Liver (tissue), 9 donors: ENCODE results near the gene C3. TPM values are rescaled to one million over a fixed set of nuclear protein-coding genes. Genes with fewer than 3 reads are reported as not detected.

Experiments
- DNase-seq: peaks from one replicate; pipeline ENCODE4 v3.0.0-alpha.2; 2017; ENCODE audit warnings: low spot score
- H3K27ac ChIP-seq, 2 donors: one replicate each; pipeline ENCODE4 v1.7.0; 2013; ENCODE audit warnings: inconsistent platforms in 2 of 2, low read length in 2 of 2, control low read depth in 1 of 2, low read depth in 1 of 2, mild to moderate bottlenecking in 1 of 2
- H3K27me3 ChIP-seq, 4 donors: one replicate each; pipeline versions ENCODE4 v1.6.1 to v1.7.0; 2013; ENCODE audit warnings: low read length in 3 of 4, inconsistent platforms in 1 of 4, mild to moderate bottlenecking in 1 of 4, moderate library complexity in 1 of 4; ENCODE audit not compliant: control insufficient read depth in 4 of 4, insufficient read depth in 4 of 4
- H3K36me3 ChIP-seq, 4 donors: one replicate each; pipeline versions ENCODE4 v1.6.1 to v1.7.0; 2013; ENCODE audit warnings: low read length in 3 of 4, mild to moderate bottlenecking in 3 of 4, low read depth in 1 of 4, moderate library complexity in 1 of 4; ENCODE audit not compliant: control insufficient read depth in 4 of 4, insufficient read depth in 3 of 4
- H3K4me1 ChIP-seq, 4 donors: one replicate each; pipeline versions ENCODE4 v1.6.1 to v1.7.0; 2013; ENCODE audit warnings: low read length in 3 of 4, mild to moderate bottlenecking in 3 of 4, moderate library complexity in 1 of 4; ENCODE audit not compliant: control insufficient read depth in 4 of 4, insufficient read depth in 4 of 4
- H3K4me3 ChIP-seq, 3 donors: one replicate each; pipeline versions ENCODE4 v1.6.1 to v1.7.0; 2013; ENCODE audit warnings: low read length in 3 of 3, control low read depth in 1 of 3, low read depth in 1 of 3, mild to moderate bottlenecking in 1 of 3
- H3K9ac ChIP-seq, 2 donors: one replicate each; pipeline ENCODE4 v1.7.0; 2013; ENCODE audit warnings: low read length in 2 of 2, mild to moderate bottlenecking in 2 of 2, moderate library complexity in 2 of 2, control low read depth in 1 of 2, low read depth in 1 of 2
- H3K9me3 ChIP-seq, 4 donors: one replicate each; pipeline versions ENCODE4 v1.6.1 to v1.7.0; 2013; ENCODE audit warnings: low read length in 3 of 4; ENCODE audit not compliant: control insufficient read depth in 4 of 4
- EGR1 ChIP-seq, 2 donors: IDR thresholded peaks; 2 replicates each; pipeline ENCODE4 v1.6.1; 2016 to 2018; ENCODE audit warnings: antibody characterized with exemption in 2 of 2, low read depth in 2 of 2
- FOXA1 ChIP-seq: IDR thresholded peaks from 2 replicates; pipeline ENCODE4 v1.6.1; 2016; ENCODE audit warnings: antibody characterized with exemption
- FOXA2 ChIP-seq: IDR thresholded peaks from 2 replicates; pipeline ENCODE4 v1.6.1; 2016; ENCODE audit warnings: antibody characterized with exemption
- GABPA ChIP-seq, 2 donors: IDR thresholded peaks in 1 of 2; conservative IDR thresholded peaks in 1 of 2; 2 replicates each; pipeline ENCODE4 v1.6.1; 2016; ENCODE audit warnings: antibody characterized with exemption in 2 of 2, mild to moderate bottlenecking in 1 of 2, moderate library complexity in 1 of 2
- HNF4A ChIP-seq, 2 donors: conservative IDR thresholded peaks; 2 replicates each; pipeline ENCODE4 v1.6.1; 2016; ENCODE audit warnings: antibody characterized with exemption in 2 of 2, mild to moderate bottlenecking in 2 of 2
- HNF4G ChIP-seq: IDR thresholded peaks from 2 replicates; pipeline ENCODE4 v1.6.1; 2016; ENCODE audit warnings: antibody characterized with exemption
- JUND ChIP-seq, 2 donors: IDR thresholded peaks; 2 replicates each; pipeline ENCODE4 v1.6.1; 2016; ENCODE audit warnings: antibody characterized with exemption in 2 of 2
- NR2F2 ChIP-seq: IDR thresholded peaks from 2 replicates; pipeline ENCODE4 v1.6.1; 2016; ENCODE audit warnings: antibody characterized with exemption
- RAD21 ChIP-seq, 2 donors: IDR thresholded peaks; 2 replicates each; pipeline ENCODE4 v1.6.1; 2016; ENCODE audit warnings: antibody characterized with exemption in 2 of 2, mild to moderate bottlenecking in 2 of 2
- RXRA ChIP-seq, 2 donors: IDR thresholded peaks; 2 replicates each; pipeline ENCODE4 v1.6.1; 2017 to 2018; ENCODE audit warnings: antibody characterized with exemption in 2 of 2, mild to moderate bottlenecking in 1 of 2
- SP1 ChIP-seq: IDR thresholded peaks from 2 replicates; pipeline ENCODE4 v1.6.1; 2018; ENCODE audit warnings: antibody characterized with exemption, mild to moderate bottlenecking
- TAF1 ChIP-seq: conservative IDR thresholded peaks from 2 replicates; pipeline ENCODE4 v1.6.1; 2016; ENCODE audit warnings: antibody characterized with exemption, mild to moderate bottlenecking
- YY1 ChIP-seq: IDR thresholded peaks from 2 replicates; pipeline ENCODE4 v1.6.1; 2016; ENCODE audit warnings: antibody characterized with exemption, mild to moderate bottlenecking
- WGBS: extraction: QIAGEN DNeasy Blood & Tissue Kit; methylation state at CpG from one replicate; pipeline ENCODE4 v1.1.7; 2013; 5-methylcytosine and 5-hydroxymethylcytosine counted together
- polyA plus RNA-seq, 2 donors: library from polyadenylated mRNA; stranded (reverse) in 1 of 2; unstranded in 1 of 2; fragments of 200-250 nt in 1 of 2; fragments of >200 nt in 1 of 2; fragmentation: Nextera tagmentation in 1 of 2; extraction: Ambion mirVana in 1 of 2; gene quantifications; one replicate each; pipeline versions ENCODE4 v1.2.1 to v1.2.3, GENCODE V29; 2013 to 2015
- total RNA-seq, 2 donors: library from RNA; depleted of rRNA; stranded (reverse); fragments of >200 nt; gene quantifications; one replicate each; pipeline ENCODE4 v1.2.3, GENCODE V29; 2014
- TF ChIP-seq, protein P1 (sequence below): IDR thresholded peaks from 2 replicates; pipeline ENCODE4 v1.6.1; 2016; ENCODE audit warnings: antibody characterized with exemption, mild to moderate bottlenecking
- TF ChIP-seq, protein P2 (sequence below): fragments of 150-350 bp; IDR thresholded peaks from 2 replicates; pipeline ENCODE4 v1.5.1; 2017; ENCODE audit warnings: improper control_type of control experiment, low read depth, low read length; ENCODE audit not compliant: missing input control
- TF ChIP-seq, protein P3 (sequence below): IDR thresholded peaks from 2 replicates; pipeline ENCODE4 v1.6.1; 2016; ENCODE audit warnings: antibody characterized with exemption
- TF ChIP-seq, protein P4 (sequence below): IDR thresholded peaks from 2 replicates; pipeline ENCODE4 v1.6.1; 2016; ENCODE audit warnings: antibody characterized with exemption
- TF ChIP-seq, protein P5 (sequence below): IDR thresholded peaks from 2 replicates; pipeline ENCODE4 v1.6.1; 2016; ENCODE audit warnings: antibody characterized with exemption
- donor health status: healthy.
- donor health status: healthy.
- donor health status: healthy.
- donor health status: healthy.
- donor health status: healthy.

The C3 gene
- total and polyA plus RNA-seq, 4 donors = 4,543 to 9,349 (median 8,015) TPM

DNA sequence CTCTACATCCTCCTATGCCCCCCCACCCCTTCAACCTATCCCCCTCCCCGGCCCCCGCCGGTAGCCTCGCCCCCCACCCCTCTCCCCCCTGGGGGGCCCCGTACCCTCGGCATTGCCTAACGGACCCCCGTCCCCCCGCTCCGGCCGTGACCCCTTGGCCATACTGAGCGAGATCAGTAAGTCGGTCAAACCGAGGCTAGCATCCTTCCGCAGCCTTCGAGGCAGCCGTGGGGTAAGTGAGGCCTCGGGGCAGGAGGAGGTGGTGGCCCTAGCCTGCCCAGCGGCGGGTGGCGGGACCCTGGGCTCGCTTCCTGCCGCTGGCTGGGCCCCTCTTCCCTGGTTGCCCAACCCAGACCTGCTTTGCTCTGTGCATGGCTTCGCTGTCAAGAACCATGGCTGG is 25.5 kb upstream of the C3 start:
- Histone ChIP-seq H3K27ac (no peak overlapping the region), H3K4me1 (peaks cover 0 to 9% (median 3%) of the 10 kb centered on the region in 4 donors), H3K36me3 (peaks cover 2 to 9% (median 2%) of the 10 kb centered on the region in 4 donors), H3K9ac (no peak overlapping the region), H3K27me3 (no peaks in the 10 kb centered on the region), H3K4me3 (no peak overlapping the region), H3K9me3 (no peaks in the 10 kb centered on the region)
- TF ChIP-seq JUND (IDR thresholded peaks at IDR 0.05) (no peak), HNF4G (no peak), FOXA2 (no peak), HNF4A (conservative IDR thresholded peaks at IDR 0.05) (no peak), YY1 (no peak), RAD21 (IDR thresholded peaks at IDR 0.05) (no peak), GABPA (IDR thresholded peaks at IDR 0.05 in 1 of 2, conservative IDR thresholded peaks at IDR 0.05 in 1 of 2) (no peak), FOXA1 (no peak), EGR1 (IDR thresholded peaks at IDR 0.05; ENCODE audit: low read depth in 2 of 2) (no peak), TAF1 (no peak), NR2F2 (no peak), SP1 (no peak), RXRA (IDR thresholded peaks at IDR 0.05) (no peak)
- TF ChIP-seq, protein P1, sequence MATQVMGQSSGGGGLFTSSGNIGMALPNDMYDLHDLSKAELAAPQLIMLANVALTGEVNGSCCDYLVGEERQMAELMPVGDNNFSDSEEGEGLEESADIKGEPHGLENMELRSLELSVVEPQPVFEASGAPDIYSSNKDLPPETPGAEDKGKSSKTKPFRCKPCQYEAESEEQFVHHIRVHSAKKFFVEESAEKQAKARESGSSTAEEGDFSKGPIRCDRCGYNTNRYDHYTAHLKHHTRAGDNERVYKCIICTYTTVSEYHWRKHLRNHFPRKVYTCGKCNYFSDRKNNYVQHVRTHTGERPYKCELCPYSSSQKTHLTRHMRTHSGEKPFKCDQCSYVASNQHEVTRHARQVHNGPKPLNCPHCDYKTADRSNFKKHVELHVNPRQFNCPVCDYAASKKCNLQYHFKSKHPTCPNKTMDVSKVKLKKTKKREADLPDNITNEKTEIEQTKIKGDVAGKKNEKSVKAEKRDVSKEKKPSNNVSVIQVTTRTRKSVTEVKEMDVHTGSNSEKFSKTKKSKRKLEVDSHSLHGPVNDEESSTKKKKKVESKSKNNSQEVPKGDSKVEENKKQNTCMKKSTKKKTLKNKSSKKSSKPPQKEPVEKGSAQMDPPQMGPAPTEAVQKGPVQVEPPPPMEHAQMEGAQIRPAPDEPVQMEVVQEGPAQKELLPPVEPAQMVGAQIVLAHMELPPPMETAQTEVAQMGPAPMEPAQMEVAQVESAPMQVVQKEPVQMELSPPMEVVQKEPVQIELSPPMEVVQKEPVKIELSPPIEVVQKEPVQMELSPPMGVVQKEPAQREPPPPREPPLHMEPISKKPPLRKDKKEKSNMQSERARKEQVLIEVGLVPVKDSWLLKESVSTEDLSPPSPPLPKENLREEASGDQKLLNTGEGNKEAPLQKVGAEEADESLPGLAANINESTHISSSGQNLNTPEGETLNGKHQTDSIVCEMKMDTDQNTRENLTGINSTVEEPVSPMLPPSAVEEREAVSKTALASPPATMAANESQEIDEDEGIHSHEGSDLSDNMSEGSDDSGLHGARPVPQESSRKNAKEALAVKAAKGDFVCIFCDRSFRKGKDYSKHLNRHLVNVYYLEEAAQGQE = no peak
- TF ChIP-seq, protein P2, sequence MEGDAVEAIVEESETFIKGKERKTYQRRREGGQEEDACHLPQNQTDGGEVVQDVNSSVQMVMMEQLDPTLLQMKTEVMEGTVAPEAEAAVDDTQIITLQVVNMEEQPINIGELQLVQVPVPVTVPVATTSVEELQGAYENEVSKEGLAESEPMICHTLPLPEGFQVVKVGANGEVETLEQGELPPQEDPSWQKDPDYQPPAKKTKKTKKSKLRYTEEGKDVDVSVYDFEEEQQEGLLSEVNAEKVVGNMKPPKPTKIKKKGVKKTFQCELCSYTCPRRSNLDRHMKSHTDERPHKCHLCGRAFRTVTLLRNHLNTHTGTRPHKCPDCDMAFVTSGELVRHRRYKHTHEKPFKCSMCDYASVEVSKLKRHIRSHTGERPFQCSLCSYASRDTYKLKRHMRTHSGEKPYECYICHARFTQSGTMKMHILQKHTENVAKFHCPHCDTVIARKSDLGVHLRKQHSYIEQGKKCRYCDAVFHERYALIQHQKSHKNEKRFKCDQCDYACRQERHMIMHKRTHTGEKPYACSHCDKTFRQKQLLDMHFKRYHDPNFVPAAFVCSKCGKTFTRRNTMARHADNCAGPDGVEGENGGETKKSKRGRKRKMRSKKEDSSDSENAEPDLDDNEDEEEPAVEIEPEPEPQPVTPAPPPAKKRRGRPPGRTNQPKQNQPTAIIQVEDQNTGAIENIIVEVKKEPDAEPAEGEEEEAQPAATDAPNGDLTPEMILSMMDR = no peak
- TF ChIP-seq, protein P3, sequence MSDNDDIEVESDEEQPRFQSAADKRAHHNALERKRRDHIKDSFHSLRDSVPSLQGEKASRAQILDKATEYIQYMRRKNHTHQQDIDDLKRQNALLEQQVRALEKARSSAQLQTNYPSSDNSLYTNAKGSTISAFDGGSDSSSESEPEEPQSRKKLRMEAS = no peak
- TF ChIP-seq, protein P4, sequence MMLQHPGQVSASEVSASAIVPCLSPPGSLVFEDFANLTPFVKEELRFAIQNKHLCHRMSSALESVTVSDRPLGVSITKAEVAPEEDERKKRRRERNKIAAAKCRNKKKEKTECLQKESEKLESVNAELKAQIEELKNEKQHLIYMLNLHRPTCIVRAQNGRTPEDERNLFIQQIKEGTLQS = no peak
- TF ChIP-seq, protein P5, sequence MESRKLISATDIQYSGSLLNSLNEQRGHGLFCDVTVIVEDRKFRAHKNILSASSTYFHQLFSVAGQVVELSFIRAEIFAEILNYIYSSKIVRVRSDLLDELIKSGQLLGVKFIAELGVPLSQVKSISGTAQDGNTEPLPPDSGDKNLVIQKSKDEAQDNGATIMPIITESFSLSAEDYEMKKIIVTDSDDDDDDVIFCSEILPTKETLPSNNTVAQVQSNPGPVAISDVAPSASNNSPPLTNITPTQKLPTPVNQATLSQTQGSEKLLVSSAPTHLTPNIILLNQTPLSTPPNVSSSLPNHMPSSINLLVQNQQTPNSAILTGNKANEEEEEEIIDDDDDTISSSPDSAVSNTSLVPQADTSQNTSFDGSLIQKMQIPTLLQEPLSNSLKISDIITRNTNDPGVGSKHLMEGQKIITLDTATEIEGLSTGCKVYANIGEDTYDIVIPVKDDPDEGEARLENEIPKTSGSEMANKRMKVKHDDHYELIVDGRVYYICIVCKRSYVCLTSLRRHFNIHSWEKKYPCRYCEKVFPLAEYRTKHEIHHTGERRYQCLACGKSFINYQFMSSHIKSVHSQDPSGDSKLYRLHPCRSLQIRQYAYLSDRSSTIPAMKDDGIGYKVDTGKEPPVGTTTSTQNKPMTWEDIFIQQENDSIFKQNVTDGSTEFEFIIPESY = no peak
- 91% methylated on average over 24 of the region's 24 CpGs for WGBS
- DNase-seq = no peak
